ENCODE data around the gene FYB2.

Gene FYB2

DNA sequence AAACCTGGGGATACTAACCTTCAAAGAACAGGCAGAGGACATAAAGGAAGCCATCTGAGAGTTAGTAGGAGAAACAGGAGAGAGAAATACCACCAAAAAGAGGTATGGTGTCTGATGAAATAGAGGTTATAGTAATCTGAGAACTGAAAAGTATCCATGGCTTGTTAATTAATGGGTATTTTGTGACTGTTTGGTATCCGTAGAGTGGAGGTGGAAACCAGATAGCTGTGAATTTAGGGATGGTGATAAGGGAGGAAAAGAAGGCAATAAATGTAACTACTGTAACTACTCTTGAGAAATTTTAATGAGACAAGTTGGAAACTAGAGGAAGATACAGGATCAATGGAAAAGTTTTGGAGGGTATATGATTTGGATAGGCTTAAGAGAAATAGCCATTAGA is 146.6 kb downstream of the FYB2 start:
- no peak overlapping the region for H3K4me3 ChIP-seq (ENCODE audit: control insufficient read depth, low read depth, low read length)
- TF ChIP-seq, protein P1, sequence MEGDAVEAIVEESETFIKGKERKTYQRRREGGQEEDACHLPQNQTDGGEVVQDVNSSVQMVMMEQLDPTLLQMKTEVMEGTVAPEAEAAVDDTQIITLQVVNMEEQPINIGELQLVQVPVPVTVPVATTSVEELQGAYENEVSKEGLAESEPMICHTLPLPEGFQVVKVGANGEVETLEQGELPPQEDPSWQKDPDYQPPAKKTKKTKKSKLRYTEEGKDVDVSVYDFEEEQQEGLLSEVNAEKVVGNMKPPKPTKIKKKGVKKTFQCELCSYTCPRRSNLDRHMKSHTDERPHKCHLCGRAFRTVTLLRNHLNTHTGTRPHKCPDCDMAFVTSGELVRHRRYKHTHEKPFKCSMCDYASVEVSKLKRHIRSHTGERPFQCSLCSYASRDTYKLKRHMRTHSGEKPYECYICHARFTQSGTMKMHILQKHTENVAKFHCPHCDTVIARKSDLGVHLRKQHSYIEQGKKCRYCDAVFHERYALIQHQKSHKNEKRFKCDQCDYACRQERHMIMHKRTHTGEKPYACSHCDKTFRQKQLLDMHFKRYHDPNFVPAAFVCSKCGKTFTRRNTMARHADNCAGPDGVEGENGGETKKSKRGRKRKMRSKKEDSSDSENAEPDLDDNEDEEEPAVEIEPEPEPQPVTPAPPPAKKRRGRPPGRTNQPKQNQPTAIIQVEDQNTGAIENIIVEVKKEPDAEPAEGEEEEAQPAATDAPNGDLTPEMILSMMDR (conservative IDR thresholded peaks at IDR 0.05; ENCODE audit: control insufficient read depth, insufficient read depth, low read depth, low read length) = no peak
- no peak for DNase-seq (ENCODE audit: low read depth)

DNA sequence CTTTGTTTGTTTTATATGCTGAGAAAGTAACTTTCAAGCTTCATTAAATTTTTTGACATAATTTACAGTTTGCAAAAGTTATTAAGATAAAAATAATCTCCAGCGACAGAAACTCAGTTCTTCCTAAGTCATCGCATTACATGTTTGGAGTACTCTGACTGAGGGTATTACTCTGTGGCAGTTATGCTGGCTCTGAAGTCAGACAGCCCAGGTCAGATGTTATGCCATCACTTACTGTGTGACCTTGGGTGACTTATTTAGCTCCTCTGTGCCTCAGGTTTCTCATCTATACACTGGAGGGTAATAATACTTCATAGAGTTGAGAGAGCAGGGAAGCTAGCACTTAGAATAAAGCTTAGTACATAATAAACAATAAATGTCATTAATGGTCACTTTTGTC is 147.7 kb downstream of the FYB2 start:
- no peak for DNase-seq (ENCODE audit: low read depth)
- TF ChIP-seq, protein P1 (conservative IDR thresholded peaks at IDR 0.05; ENCODE audit: control insufficient read depth, insufficient read depth, low read depth, low read length) = no peak
- H3K4me3 ChIP-seq (ENCODE audit: control insufficient read depth, low read depth, low read length) = no peak overlapping the region

DNA sequence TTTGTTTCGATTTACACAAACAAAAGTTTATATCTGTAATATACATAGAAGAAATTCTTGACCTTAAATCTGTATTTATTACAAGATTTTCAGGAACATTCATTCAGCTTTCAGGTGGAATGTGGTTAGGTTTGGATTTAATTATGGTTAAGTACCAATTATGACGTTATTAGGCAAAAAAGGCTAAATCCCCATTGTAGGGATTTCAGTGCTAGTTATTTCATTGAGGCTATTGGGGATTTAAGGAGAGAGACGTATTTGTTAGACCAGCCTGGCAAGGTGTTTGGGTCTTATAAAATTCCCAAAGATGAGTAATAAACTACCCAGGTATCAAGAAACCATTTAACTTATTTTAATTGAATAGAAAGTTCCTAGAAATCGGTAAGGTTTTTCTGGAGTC is 148.1 kb downstream of the FYB2 start:
- TF ChIP-seq, protein P1 (conservative IDR thresholded peaks at IDR 0.05; ENCODE audit: control insufficient read depth, insufficient read depth, low read depth, low read length) = no peak
- no peak for DNase-seq (ENCODE audit: low read depth)
- H3K4me3 ChIP-seq (ENCODE audit: control insufficient read depth, low read depth, low read length) = no peak overlapping the region

DNA sequence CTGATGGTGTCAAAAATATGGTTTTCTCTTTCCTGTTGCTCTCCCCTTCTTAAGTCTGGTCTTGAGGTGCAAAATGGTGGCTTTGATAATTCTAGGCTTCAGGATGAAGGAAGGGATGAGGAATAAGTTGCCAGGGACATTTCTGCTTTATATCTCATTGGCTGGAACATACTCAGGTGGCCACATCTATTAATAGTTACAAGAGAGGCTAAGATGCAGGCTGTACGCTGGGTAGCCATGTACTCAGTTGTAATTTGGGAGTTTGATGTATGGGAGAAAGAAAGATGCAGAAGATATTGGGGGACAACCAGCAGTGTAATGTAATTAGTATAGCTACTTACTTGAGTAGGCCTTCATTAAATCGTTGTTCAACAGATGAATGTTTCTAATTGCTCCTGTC is 148.9 kb downstream of the FYB2 start:
- no peak overlapping the region for H3K4me3 ChIP-seq (ENCODE audit: control insufficient read depth, low read depth, low read length)
- TF ChIP-seq, protein P1 (conservative IDR thresholded peaks at IDR 0.05; ENCODE audit: control insufficient read depth, insufficient read depth, low read depth, low read length) = no peak
- no peak for DNase-seq (ENCODE audit: low read depth)

Measured in fibroblast of mammary gland (primary cell).